Spinal cord (tissue), 10 donors: ENCODE data around the gene TMUB2. TPM values are rescaled to one million over a fixed set of nuclear protein-coding genes. Genes with fewer than 3 reads are reported as not detected.

Source experiments
- DNase-seq, 6 donors: peaks; one replicate each; pipeline versions ENCODE4 v3.0.0 to v3.0.0-alpha.2; 2013 to 2015; ENCODE audit warnings: low spot score in 6 of 6, low read depth in 4 of 6
- H3K27ac ChIP-seq: one replicate; pipeline ENCODE4 v1.5.1; 2013; ENCODE audit warnings: low read depth, low read length, control low read depth
- H3K27me3 ChIP-seq: one replicate; pipeline ENCODE4 v1.6.1; 2013; ENCODE audit warnings: low read length; ENCODE audit not compliant: control insufficient read depth, insufficient read depth
- H3K36me3 ChIP-seq: one replicate; pipeline ENCODE4 v1.6.1; 2013; ENCODE audit warnings: low read length; ENCODE audit not compliant: control insufficient read depth, insufficient read depth
- H3K4me1 ChIP-seq: one replicate; pipeline ENCODE4 v1.6.1; 2013; ENCODE audit warnings: low read length; ENCODE audit not compliant: control insufficient read depth, insufficient read depth
- H3K4me3 ChIP-seq: one replicate; pipeline ENCODE4 v1.5.1; 2013; ENCODE audit warnings: low read depth, low read length, control low read depth
- H3K9me3 ChIP-seq: one replicate; pipeline ENCODE4 v1.6.1; 2013; ENCODE audit warnings: low read length; ENCODE audit not compliant: control insufficient read depth, insufficient read depth
- WGBS: methylation state at CpG from one replicate; pipeline ENCODE4 v1.1.5; 2013; ENCODE audit warnings: missing lambda C conversion rate; ENCODE audit not compliant: insufficient coverage; 5-methylcytosine and 5-hydroxymethylcytosine counted together
- polyA plus RNA-seq, 2 donors: library from polyadenylated mRNA; unstranded; fragments of 120-200 nt; gene quantifications; one replicate each; pipeline ENCODE4 v1.2.1, GENCODE V29; 2013; ENCODE audit not compliant: insufficient read length in 2 of 2
- total RNA-seq, 2 donors: library from RNA; depleted of rRNA in 1 of 2; stranded (reverse); fragments of 120-200 nt in 1 of 2; fragments of >200 nt in 1 of 2; gene quantifications; one replicate each; pipeline versions ENCODE4 v1.2.3 to v1.2.4, GENCODE V29; 2013 to 2014
- donor health status: healthy.

The TMUB2 gene
- total and polyA plus RNA-seq, 4 donors, result 27.2 to 54.8 (median 40.3) TPM

- H3K27me3 ChIP-seq, result no peaks in the 10 kb centered on the region
- no peaks in the 10 kb centered on the region for H3K9me3 ChIP-seq
- peaks cover 22% of the 10 kb centered on the region for H3K36me3 ChIP-seq
- WGBS, result 6% methylated on average over 29 of the region's 36 CpGs
- no peak for DNase-seq
- peak overlapping the region; percentile 97 for H3K27ac ChIP-seq
- peaks cover 25% of the 10 kb centered on the region for H3K4me1 ChIP-seq
- H3K4me3 ChIP-seq, result peak overlapping the region; percentile 71
Observed at GRCh38 chr17:44200478-44201155, 13.8 kb downstream of the TMUB2 start.

GRCh38 chr17:44202756-44203155, 16.0 kb downstream of the TMUB2 start:
- Histone ChIP-seq H3K4me3 (no peak overlapping the region), H3K4me1 (peaks cover 16% of the 10 kb centered on the region), H3K27ac (no peak overlapping the region), H3K36me3 (peaks cover 21% of the 10 kb centered on the region), H3K9me3 (no peaks in the 10 kb centered on the region), H3K27me3 (no peaks in the 10 kb centered on the region)
- DNase-seq, result no peak
- WGBS, result 79% methylated on average over 4 of the region's 4 CpGs

GRCh38 chr17:44203731-44204440, 17.1 kb downstream of the TMUB2 start:
- Histone ChIP-seq H3K4me1 (peaks cover 5% of the 10 kb centered on the region), H3K36me3 (peaks cover 30% of the 10 kb centered on the region), H3K27me3 (no peaks in the 10 kb centered on the region), H3K4me3 (no peak overlapping the region), H3K27ac (no peak overlapping the region), H3K9me3 (no peaks in the 10 kb centered on the region)
- WGBS, result 55% methylated on average over 9 of the region's 9 CpGs
- peak in 2 of 6 donors; percentile 65 to 85 for DNase-seq

DNA sequence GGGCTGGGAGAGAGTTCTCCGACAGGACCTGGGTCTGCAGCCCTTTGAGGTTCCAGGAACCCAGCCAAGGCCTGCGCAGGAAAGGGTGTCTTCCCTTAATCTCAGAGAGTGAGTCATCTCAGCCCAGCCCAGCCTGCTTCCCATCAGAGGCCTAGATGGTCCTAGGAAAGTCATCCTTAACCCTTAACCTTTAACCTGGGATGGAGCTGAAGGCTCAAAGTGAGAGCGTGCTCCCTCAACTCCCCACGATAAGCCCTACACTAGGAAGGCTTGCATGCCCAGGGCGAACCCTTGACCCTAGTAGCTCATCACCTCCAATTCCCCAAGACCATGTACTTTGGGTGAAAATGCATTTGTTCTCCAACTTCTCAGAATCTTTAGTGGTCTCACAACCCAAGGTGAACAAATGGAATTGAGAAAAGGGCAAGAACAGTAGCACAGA, 17.7 kb downstream of the TMUB2 start:
- no peak overlapping the region for H3K4me3 ChIP-seq
- peaks cover 5% of the 10 kb centered on the region for H3K4me1 ChIP-seq
- peaks cover 36% of the 10 kb centered on the region for H3K36me3 ChIP-seq
- H3K9me3 ChIP-seq, result no peaks in the 10 kb centered on the region
- H3K27ac ChIP-seq, result no peak overlapping the region
- 100% methylated on average over 2 of the region's 5 CpGs for WGBS
- no peak for DNase-seq
- H3K27me3 ChIP-seq, result no peaks in the 10 kb centered on the region

GRCh38 chr17:44205962-44206824, 19.4 kb downstream of the TMUB2 start:
- Histone ChIP-seq H3K36me3 (peaks cover 53% of the 10 kb centered on the region), H3K27me3 (no peaks in the 10 kb centered on the region), H3K9me3 (no peaks in the 10 kb centered on the region), H3K27ac (no peak overlapping the region), H3K4me3 (no peak overlapping the region), H3K4me1 (peaks cover 11% of the 10 kb centered on the region)
- 76% methylated on average over 11 of the region's 13 CpGs for WGBS
- no peak for DNase-seq

DNA sequence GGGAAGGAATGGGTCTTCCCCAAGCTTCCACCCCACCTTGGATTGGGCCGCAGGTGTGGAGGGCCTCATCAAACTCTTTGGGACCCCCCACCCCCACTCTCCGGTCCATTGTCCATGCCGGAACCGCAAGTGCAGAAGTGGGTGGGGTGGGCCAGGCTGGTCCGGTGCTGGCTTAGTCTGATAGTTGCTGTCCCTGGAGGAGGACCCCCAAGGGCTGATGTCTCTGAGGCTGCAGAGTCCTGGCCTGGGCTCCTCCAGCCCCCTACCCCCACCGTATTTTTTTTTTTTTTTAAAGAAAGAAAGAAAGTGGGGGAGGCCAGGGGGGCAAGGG, 20.0 kb downstream of the TMUB2 start:
- H3K27ac ChIP-seq, result no peak overlapping the region
- H3K36me3 ChIP-seq, result peaks cover 59% of the 10 kb centered on the region

DNA sequence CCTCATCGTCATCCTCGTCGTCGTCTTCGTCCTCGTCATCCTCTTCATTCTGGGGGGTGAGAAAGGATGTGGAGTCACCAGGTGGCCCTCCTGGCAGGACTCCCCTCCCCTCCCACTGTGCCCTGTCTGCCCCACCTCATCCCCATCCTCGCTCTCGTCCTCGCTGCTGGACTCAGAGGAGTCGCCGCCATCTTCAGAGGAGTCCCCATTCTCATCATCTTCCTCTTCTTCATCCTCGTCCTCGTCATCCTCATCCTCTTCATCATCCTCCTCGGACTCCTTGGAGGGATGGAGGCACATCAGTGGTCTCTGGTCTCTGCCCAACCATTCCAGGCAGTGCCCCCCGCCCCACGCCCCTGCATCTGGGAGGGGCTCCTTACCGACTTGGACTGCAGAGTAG, 20.5 kb downstream of the TMUB2 start:
- Histone ChIP-seq H3K4me1 (peaks cover 15% of the 10 kb centered on the region), H3K27ac (no peak overlapping the region), H3K4me3 (no peak overlapping the region), H3K36me3 (peaks cover 64% of the 10 kb centered on the region), H3K27me3 (no peaks in the 10 kb centered on the region), H3K9me3 (no peaks in the 10 kb centered on the region)
- no peak for DNase-seq
- 90% methylated on average over 11 of the region's 17 CpGs for WGBS

More for the DNA sequence above, 20.0 kb downstream of the TMUB2 start:
- DNase-seq, result no peak
- Histone ChIP-seq H3K4me1 (peaks cover 15% of the 10 kb centered on the region), H3K9me3 (no peaks in the 10 kb centered on the region), H3K27me3 (no peaks in the 10 kb centered on the region), H3K4me3 (no peak overlapping the region)
- 80% methylated on average over 1 of the region's 6 CpGs for WGBS

- no peaks in the 10 kb centered on the region for H3K27me3 ChIP-seq
- no peak for DNase-seq
Observed at GRCh38 chr17:44207743-44208142, 21.0 kb downstream of the TMUB2 start.

DNA sequence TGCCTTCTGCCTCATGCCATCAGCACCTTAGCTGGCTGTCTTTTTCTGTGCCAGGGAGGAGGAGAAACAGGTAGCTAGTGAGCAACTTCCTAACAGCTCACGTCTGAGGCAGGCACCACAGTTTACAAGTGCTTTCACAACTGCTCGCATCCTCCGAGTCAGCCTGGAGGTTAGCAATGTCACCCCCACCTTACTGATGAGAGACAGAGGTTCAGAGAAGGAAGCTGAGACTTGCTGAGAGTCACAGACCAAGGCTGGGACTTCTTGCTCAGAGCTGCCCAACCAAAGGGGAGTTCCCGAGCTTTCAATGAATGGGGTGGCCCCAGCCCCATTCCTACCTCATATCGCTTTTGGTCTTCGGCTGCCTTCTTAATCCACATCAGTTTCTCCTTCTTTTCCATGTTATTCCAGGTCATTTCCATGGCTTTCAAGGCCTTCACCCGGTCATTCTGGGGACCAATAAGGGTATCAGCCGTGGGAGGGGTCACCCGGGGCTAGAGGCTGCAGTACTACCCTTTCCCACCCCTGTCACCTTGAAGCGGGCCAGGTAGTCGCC, 23.1 kb downstream of the TMUB2 start:
- no peak overlapping the region for H3K27ac ChIP-seq
- peaks cover 15% of the 10 kb centered on the region for H3K4me1 ChIP-seq
- no peaks in the 10 kb centered on the region for H3K9me3 ChIP-seq
- DNase-seq, result no peak
- H3K36me3 ChIP-seq, result peaks cover 90% of the 10 kb centered on the region
- 81% methylated on average over 11 of the region's 11 CpGs for WGBS
- no peaks in the 10 kb centered on the region for H3K27me3 ChIP-seq
- H3K4me3 ChIP-seq, result no peak overlapping the region

More at GRCh38 chr17:44207743-44208142, 21.0 kb downstream of the TMUB2 start:
- Histone ChIP-seq H3K36me3 (peaks cover 68% of the 10 kb centered on the region), H3K4me1 (peaks cover 15% of the 10 kb centered on the region), H3K4me3 (no peak overlapping the region), H3K27ac (no peak overlapping the region), H3K9me3 (no peaks in the 10 kb centered on the region)
- WGBS, result 91% methylated on average over 3 of the region's 5 CpGs
